T-helper 9 cell (primary cell): ENCODE measurements around the gene LRR1.
"Not testable (repeated sequence)": the region's sequence is repeated elsewhere in the genome, so short reads cannot be mapped to it uniquely, and the experiment has no call there.

Experiments used
- DNase-seq: peaks from one replicate; pipeline ENCODE4 v3.0.0-alpha.2; 2020

Gene LRR1

GRCh38 chr14:49586673-49587460, 11.9 kb upstream of the LRR1 start:
- peak; percentile 21 for DNase-seq

- DNase-seq, result no peak
Measured at GRCh38 chr14:49589387-49589786, 9.4 kb upstream of the LRR1 start.

DNA sequence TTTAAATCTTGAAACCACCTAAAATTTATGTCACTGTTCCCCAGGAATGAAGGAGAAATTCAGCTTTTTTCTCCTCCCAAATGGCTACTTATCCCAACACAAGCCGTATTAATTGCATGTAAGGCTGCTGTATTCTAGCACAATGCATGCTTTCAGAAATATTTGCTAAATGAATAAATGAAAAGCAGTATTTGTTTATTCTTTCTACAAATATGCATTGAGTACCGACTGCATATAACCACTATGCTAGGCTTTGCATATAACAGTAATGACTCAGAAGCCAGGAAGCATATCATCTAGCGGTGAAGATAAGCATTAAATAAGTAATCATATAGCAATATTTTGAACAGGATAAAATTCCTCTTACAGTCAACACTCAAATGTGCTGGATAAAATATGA, 5.7 kb upstream of the LRR1 start:
- no peak for DNase-seq

- no peak for DNase-seq
Measured at GRCh38 chr14:49594347-49595091, 4.2 kb upstream of the LRR1 start.

GRCh38 chr14:49598189-49598484, 603 bp upstream of the LRR1 start:
- DNase-seq, result no peak

GRCh38 chr14:49607583-49607982, 8.8 kb downstream of the LRR1 start:
- no peak for DNase-seq

- DNase-seq, result no peak
Measured at GRCh38 chr14:49612251-49612650, 13.5 kb downstream of the LRR1 start.

GRCh38 chr14:49612671-49613070, 13.9 kb downstream of the LRR1 start:
- DNase-seq, result no peak

DNA sequence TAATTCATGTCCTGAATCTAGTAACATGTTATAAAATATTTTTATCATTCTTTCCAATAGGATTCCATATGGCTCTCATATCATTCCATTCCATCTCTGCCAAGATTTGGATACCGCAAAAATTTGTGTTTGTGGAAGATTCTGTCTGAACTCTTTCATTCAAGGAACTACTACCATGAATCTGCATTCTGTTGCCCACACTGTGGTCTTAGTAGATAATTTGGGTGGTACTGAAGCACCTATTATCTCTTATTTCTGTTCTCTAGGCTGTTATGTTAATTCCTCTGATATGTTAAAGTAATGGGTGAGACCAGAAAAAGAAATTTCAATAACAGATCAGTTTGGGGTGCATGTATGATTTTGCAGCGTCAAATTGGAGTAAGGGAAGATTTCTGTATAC, 15.5 kb downstream of the LRR1 start:
- no peak for DNase-seq

GRCh38 chr14:49615776-49616175, 17.0 kb downstream of the LRR1 start:
- DNase-seq, result no peak

- no peak for DNase-seq
Measured at GRCh38 chr14:49617852-49618519, 19.2 kb downstream of the LRR1 start.

DNA sequence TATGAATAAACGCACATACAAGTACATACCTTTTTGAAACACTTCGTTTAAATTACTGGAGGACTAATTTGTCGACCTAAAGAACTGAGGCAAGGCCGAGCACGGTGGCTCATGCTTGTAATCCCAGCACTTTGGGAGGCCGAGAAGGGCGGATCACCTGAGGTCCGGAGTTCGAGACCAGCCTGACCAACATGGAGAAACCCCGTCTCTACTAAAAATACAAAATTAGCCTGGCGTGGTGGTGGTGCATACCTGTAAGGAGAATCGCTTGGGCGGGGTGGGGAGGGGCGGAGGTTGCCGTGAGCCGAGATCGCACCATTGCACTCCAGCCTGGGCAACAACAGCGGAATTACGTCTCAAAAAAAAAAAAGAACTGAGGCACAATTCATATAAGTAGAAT, 20.5 kb downstream of the LRR1 start:
- DNase-seq, result not testable (repeated sequence)

- DNase-seq, result no peak
Measured at GRCh38 chr14:49619730-49620129, 21.0 kb downstream of the LRR1 start.

GRCh38 chr14:49620182-49621113, 21.7 kb downstream of the LRR1 start, which contains the start of the genes MGAT2 and RPL36AL:
Gene MGAT2 (plus strand): TSS chr14:49620799. CDS start chr14:49621269, 470 bp downstream.
Gene RPL36AL (minus strand): TSS chr14:49620626. CDS start chr14:49619104, 1,522 bp downstream.
- DNase-seq, result peak; percentile 86

- peak; percentile 48 for DNase-seq
Measured at GRCh38 chr14:49621114-49621881, 22.6 kb downstream of the LRR1 start.

- no peak for DNase-seq
Measured at GRCh38 chr14:49622022-49622607, 23.4 kb downstream of the LRR1 start.

- DNase-seq, result no peak
Measured at GRCh38 chr14:49623387-49623786, 24.6 kb downstream of the LRR1 start.

DNA sequence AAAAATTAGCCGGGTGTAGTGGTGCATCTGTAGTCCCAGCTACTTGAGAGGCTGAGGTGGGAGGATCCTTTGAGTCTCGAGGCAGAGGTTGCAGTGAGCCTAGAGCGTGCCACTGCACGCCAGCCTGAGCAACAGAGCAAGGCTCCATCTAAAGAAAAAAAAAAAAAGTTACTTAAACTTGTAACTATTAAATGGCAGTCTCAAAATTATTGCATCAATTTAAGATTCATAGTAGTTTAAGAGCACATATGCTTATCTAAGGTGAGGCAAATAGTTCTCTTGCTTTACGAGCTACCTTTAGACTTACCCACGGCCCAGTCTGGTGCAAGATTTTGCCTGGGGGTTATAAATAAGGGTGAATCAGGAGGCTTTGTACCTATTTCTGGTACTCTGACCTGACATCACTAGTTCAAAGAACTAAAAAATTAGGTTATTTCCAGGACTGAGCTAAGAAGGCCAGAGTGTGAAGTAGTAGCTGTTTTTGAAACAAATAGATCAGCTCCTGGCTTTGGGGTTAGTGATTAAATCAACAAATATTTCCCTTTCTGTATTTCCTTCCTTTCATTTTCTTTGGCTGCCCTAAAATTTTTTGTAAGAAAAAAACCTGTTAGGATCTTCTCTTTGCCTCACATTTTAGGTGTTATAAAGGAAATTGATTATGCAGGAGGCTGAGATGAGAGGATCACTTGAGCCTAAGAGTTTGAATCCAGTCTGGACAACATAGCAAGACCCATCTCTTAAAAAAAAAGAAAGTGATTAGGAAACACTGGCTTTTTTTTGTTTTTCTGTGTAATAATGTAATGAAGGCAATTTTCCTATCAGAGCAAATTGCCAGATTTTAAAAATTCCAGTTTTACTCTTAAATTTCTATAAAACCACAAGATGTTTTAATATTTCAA, 25.4 kb downstream of the LRR1 start:
- DNase-seq, result peak; percentile 23

- peak; percentile 88 for DNase-seq
Measured at GRCh38 chr14:49633640-49634546, 35.2 kb downstream of the LRR1 start.
